Astrocyte (in vitro differentiated cells and primary cell): Measurements from ENCODE around the gene AP1B1. TPM values are rescaled to one million over a fixed set of nuclear protein-coding genes. Genes with fewer than 3 reads are reported as not detected.

Experiments used
- DNase-seq: peaks from one replicate; pipeline ENCODE4 v3.0.0-alpha.2; 2010; ENCODE audit warnings: low read depth
- FAIRE-seq: peaks from 2 replicates; lab custom pipeline; 2011; peaks lifted over from hg19 to GRCh38; lab: Jason Lieb, UNC
- H2AFZ ChIP-seq: 2 replicates; pipeline ENCODE4 v1.6.0; 2012; ENCODE audit warnings: low read depth, low read length, inconsistent platforms
- H3K27ac ChIP-seq: 2 replicates; pipeline ENCODE4 v1.5.1; 2011; ENCODE audit warnings: low read depth, low read length, inconsistent platforms
- H3K27me3 ChIP-seq: 2 replicates; pipeline ENCODE4 v1.6.0; 2011; ENCODE audit warnings: low read length, inconsistent platforms; ENCODE audit not compliant: insufficient read depth
- H3K36me3 ChIP-seq: 2 replicates; pipeline ENCODE4 v1.5.1; 2011; ENCODE audit warnings: low read length, inconsistent platforms; ENCODE audit not compliant: insufficient read depth
- H3K4me1 ChIP-seq: 2 replicates; pipeline ENCODE4 v1.5.1; 2011; ENCODE audit warnings: low read length, inconsistent platforms; ENCODE audit not compliant: insufficient read depth
- H3K4me2 ChIP-seq: 2 replicates; pipeline ENCODE4 v1.6.0; 2012; ENCODE audit warnings: low read length, inconsistent platforms
- H3K4me3 ChIP-seq: 2 replicates; pipeline ENCODE4 v1.5.1; 2011; ENCODE audit warnings: low read depth, mild to moderate bottlenecking, low read length, inconsistent platforms; ENCODE audit not compliant: insufficient read depth
- H3K79me2 ChIP-seq: 2 replicates; pipeline ENCODE4 v1.6.0; 2012; ENCODE audit warnings: mild to moderate bottlenecking, low read length, inconsistent platforms; ENCODE audit not compliant: insufficient read depth
- H3K9ac ChIP-seq: 2 replicates; pipeline ENCODE4 v1.6.0; 2012; ENCODE audit warnings: mild to moderate bottlenecking, low read length, inconsistent platforms
- H3K9me3 ChIP-seq: 2 replicates; pipeline ENCODE4 v1.5.1; 2012; ENCODE audit warnings: low read depth, mild to moderate bottlenecking, low read length, inconsistent platforms; ENCODE audit not compliant: insufficient read depth
- H4K20me1 ChIP-seq: 2 replicates; pipeline ENCODE4 v1.6.0; 2012; ENCODE audit warnings: low read length, inconsistent platforms; ENCODE audit not compliant: insufficient read depth
- H3K27ac Mint-ChIP-seq: one replicate; pipeline ENCODE4 v1.8.0; 2021; ENCODE audit warnings: mild to moderate bottlenecking, mixed read lengths; ENCODE audit not compliant: unreplicated experiment
- H3K27me3 Mint-ChIP-seq: one replicate; pipeline ENCODE4 v1.8.0; 2021; ENCODE audit warnings: low read depth, mixed read lengths; ENCODE audit not compliant: unreplicated experiment
- H3K36me3 Mint-ChIP-seq: one replicate; pipeline ENCODE4 v1.8.0; 2021; ENCODE audit warnings: low read depth, mixed read lengths; ENCODE audit not compliant: unreplicated experiment
- H3K4me1 Mint-ChIP-seq: one replicate; pipeline ENCODE4 v1.8.0; 2021; ENCODE audit warnings: low read depth, mixed read lengths; ENCODE audit not compliant: unreplicated experiment
- H3K4me3 Mint-ChIP-seq: one replicate; pipeline ENCODE4 v1.8.0; 2021; ENCODE audit warnings: mild to moderate bottlenecking, moderate library complexity, mixed read lengths; ENCODE audit not compliant: unreplicated experiment
- H3K9me3 Mint-ChIP-seq: one replicate; pipeline ENCODE4 v1.8.0; 2021; ENCODE audit warnings: mild to moderate bottlenecking, mixed read lengths; ENCODE audit not compliant: unreplicated experiment
- CTCF ChIP-seq: IDR thresholded peaks from 2 replicates; pipeline ENCODE4 v1.5.1; 2011; ENCODE audit warnings: low read depth, mild to moderate bottlenecking, inconsistent platforms, low read length, moderate library complexity; ENCODE audit not compliant: insufficient read depth
- EZH2 ChIP-seq: IDR thresholded peaks from 2 replicates; pipeline ENCODE4 v1.6.1; 2012; ENCODE audit warnings: mild to moderate bottlenecking, low read length, inconsistent platforms; ENCODE audit not compliant: insufficient read depth
- total RNA-seq: library from RNA; stranded (reverse); gene quantifications from 2 replicates; pipeline ENCODE4 v1.2.1, GENCODE V29; 2021

AP1B1 gene
- total RNA-seq, 1 donor from 2014 or later = 69.5 TPM

DNA sequence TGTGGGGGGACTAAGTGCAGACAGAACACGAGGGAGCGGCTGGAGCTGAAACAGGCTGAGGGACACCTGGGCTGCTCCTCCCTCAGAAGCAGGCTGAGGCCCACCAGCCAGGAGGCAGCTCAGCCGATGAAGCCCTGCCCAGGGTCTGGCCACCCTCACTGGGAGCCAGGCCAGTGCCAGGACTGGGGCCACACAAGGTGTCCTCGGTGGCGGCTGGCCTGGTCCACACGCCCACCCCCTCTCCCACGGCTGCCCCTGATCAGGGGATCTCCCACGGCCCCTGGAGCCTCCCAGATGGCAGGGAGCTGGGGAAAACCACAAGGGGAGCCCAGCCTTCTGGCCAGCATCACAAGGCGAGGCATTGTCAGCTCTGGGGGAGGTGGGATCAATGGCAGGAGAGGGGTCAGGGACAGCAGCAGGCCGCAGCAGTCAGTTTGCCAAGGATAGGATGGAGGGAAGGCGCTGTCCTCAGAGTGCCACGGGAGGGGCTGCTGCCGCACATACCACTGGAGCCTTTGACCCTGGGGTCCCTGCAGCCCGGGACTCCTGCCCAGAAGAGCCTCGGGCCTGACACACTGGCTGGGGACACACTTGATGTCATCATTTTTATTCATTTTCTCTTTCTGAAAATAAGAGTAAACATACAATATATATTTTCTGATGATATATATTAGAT, 61.1 kb downstream of the AP1B1 start:
- H4K20me1 ChIP-seq = peaks cover 8% of the 10 kb centered on the region
- peaks cover 22% of the 10 kb centered on the region for H3K4me1 ChIP-seq
- no peaks in the 10 kb centered on the region for H3K27me3 Mint-ChIP-seq
- H3K9me3 ChIP-seq = no peaks in the 10 kb centered on the region
- H3K36me3 ChIP-seq = peaks cover 4% of the 10 kb centered on the region
- H2AFZ ChIP-seq = no peak overlapping the region
- peaks cover 3% of the 10 kb centered on the region for H3K4me1 Mint-ChIP-seq
- no peak overlapping the region for H3K4me3 ChIP-seq
- TF ChIP-seq EZH2 (no peak), CTCF (no peak)
- no peaks in the 10 kb centered on the region for H3K27me3 ChIP-seq
- no peaks in the 10 kb centered on the region for H3K9me3 Mint-ChIP-seq
- H3K79me2 ChIP-seq = no peaks in the 10 kb centered on the region
- no peak overlapping the region for H3K9ac ChIP-seq
- peak overlapping the region; percentile 53 for H3K27ac Mint-ChIP-seq
- peaks cover 15% of the 10 kb centered on the region for H3K36me3 Mint-ChIP-seq
- FAIRE-seq (no peak), DNase-seq (no peak)
- no peak overlapping the region for H3K4me2 ChIP-seq
- H3K27ac ChIP-seq = no peak overlapping the region
- H3K4me3 Mint-ChIP-seq = no peak overlapping the region

DNA sequence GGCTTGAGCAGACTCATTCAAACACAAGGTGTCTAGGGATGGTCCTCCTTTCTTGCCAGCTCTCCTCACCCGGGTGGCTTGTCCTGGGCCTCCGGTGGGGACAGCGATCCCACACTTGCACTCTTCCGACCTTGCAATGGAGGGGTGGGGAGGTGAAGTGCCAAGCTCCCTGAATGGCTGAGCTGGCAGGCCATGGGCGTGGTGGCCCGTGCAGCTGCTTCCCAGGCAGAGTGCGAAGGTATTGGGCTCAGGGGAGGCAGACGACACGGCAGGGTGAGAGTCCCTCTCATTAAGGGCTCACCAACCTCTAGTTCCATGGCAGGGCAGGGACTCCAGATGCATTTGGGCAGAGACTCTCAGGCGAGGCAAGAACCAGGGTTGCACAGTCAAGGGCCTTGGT, 61.9 kb downstream of the AP1B1 start:
- H3K9me3 Mint-ChIP-seq = no peaks in the 10 kb centered on the region
- no peaks in the 10 kb centered on the region for H3K27me3 Mint-ChIP-seq
- no peaks in the 10 kb centered on the region for H3K9me3 ChIP-seq
- H3K4me3 ChIP-seq = no peak overlapping the region
- DNase-seq = no peak
- TF ChIP-seq CTCF = no peak
- TF ChIP-seq EZH2 = no peak
- H3K9ac ChIP-seq = no peak overlapping the region
- peaks cover 21% of the 10 kb centered on the region for H3K4me1 ChIP-seq
- no peaks in the 10 kb centered on the region for H3K79me2 ChIP-seq
- peaks cover 3% of the 10 kb centered on the region for H3K4me1 Mint-ChIP-seq
- FAIRE-seq = no peak
- H3K27ac Mint-ChIP-seq = no peak overlapping the region
- H3K27me3 ChIP-seq = no peaks in the 10 kb centered on the region
- no peak overlapping the region for H2AFZ ChIP-seq
- peaks cover 8% of the 10 kb centered on the region for H4K20me1 ChIP-seq
- H3K4me3 Mint-ChIP-seq = no peak overlapping the region
- H3K36me3 ChIP-seq = peaks cover 4% of the 10 kb centered on the region
- peaks cover 15% of the 10 kb centered on the region for H3K36me3 Mint-ChIP-seq
- no peak overlapping the region for H3K27ac ChIP-seq
- H3K4me2 ChIP-seq = no peak overlapping the region

- no peak overlapping the region for H2AFZ ChIP-seq
- no peak for FAIRE-seq
- H3K9me3 ChIP-seq = no peaks in the 10 kb centered on the region
- H3K36me3 ChIP-seq = peaks cover 4% of the 10 kb centered on the region
- no peak overlapping the region for H3K4me3 ChIP-seq
- H3K4me1 ChIP-seq = peaks cover 15% of the 10 kb centered on the region
- no peaks in the 10 kb centered on the region for H3K27me3 Mint-ChIP-seq
- DNase-seq = no peak
- no peak overlapping the region for H3K4me3 Mint-ChIP-seq
- peaks cover 3% of the 10 kb centered on the region for H3K4me1 Mint-ChIP-seq
- no peaks in the 10 kb centered on the region for H3K9me3 Mint-ChIP-seq
- peaks cover 14% of the 10 kb centered on the region for H3K36me3 Mint-ChIP-seq
- TF ChIP-seq CTCF = no peak
- TF ChIP-seq EZH2 = no peak
- H3K9ac ChIP-seq = no peak overlapping the region
- no peak overlapping the region for H3K27ac Mint-ChIP-seq
- H3K27ac ChIP-seq = no peak overlapping the region
- H4K20me1 ChIP-seq = peaks cover 8% of the 10 kb centered on the region
- H3K27me3 ChIP-seq = no peaks in the 10 kb centered on the region
- no peaks in the 10 kb centered on the region for H3K79me2 ChIP-seq
- H3K4me2 ChIP-seq = no peak overlapping the region
These were observed 62.5 kb downstream of the AP1B1 start for GRCh38 chr22:29325785-29326315.
